HepG2 (cell line): ENCODE results near the gene ZNF618. TPM values are rescaled to one million over a fixed set of nuclear protein-coding genes. Genes with fewer than 3 reads are reported as not detected.

Source experiments
- ATAC-seq: fragments of 200-7000 bp; cut with Tn5 transposase; 3 replicates; pipeline ENCODE4 v1.9.1; 2020; ENCODE audit warnings: mild to moderate bottlenecking, moderate library complexity
- BruUV-seq: library from RNA; stranded (reverse); fragments of 400-500 nt; replicated peaks from 2 replicates; lab custom pipeline; 2021; lab: Mats Ljungman, UMichigan
- CTCF ChIA-PET: fragments of 300-600 bp; formaldehyde crosslinking; extraction: SDS; loops from one replicate; lab custom pipeline; 2021; ENCODE audit warnings: low total read pairs, inconsistent platforms, low intra/inter-chr PET ratio; lab: Yijun Ruan, JAX
- POLR2A ChIA-PET: fragments of 350-600 bp; sonication (Branson Sonifier 250); formaldehyde crosslinking; loops from one replicate; lab custom pipeline; 2020; ENCODE audit warnings: antibody characterized with exemption, inconsistent platforms; lab: Yijun Ruan, JAX
- DNase-seq: peaks from one replicate; pipeline ENCODE4 v3.0.0-alpha.2; 2015; ENCODE audit warnings: low spot score
- FAIRE-seq: peaks from 3 replicates; lab custom pipeline; 2011; peaks lifted over from hg19 to GRCh38; lab: Jason Lieb, UNC
- H2AFZ ChIP-seq: one replicate; pipeline ENCODE4 v1.6.1; 2011; ENCODE audit warnings: low read length, inconsistent platforms
- H3K27ac ChIP-seq: fragments of 300-600 bp; 3 replicates; pipeline ENCODE4 v1.8.0; 2011; ENCODE audit warnings: mixed run types, mild to moderate bottlenecking, mixed read lengths, low read length, inconsistent platforms; ENCODE audit not compliant: insufficient read depth; ENCODE audit errors: extremely low read length
- H3K27me3 ChIP-seq, 2 experiments: fragments of 200-600 bp in 1 of 2; 2 replicates in 1 of 2; 3 replicates in 1 of 2; pipeline versions ENCODE4 v1.6.0 to v1.8.0; 2011; ENCODE audit warnings: low read length in 2 of 2, mild to moderate bottlenecking in 2 of 2, moderate library complexity in 2 of 2, inconsistent platforms in 1 of 2; ENCODE audit not compliant: insufficient read depth in 2 of 2, control insufficient read depth in 1 of 2
- H3K36me3 ChIP-seq, 2 experiments: fragments of 200-600 bp in 1 of 2; replicated peaks in 1 of 2; 2 replicates in 1 of 2; 3 replicates in 1 of 2; pipeline versions ENCODE4 v1.5.1 to v1.8.0; 2011; ENCODE audit warnings: low read length in 2 of 2, inconsistent platforms in 1 of 2; ENCODE audit not compliant: insufficient read depth in 2 of 2, control insufficient read depth in 1 of 2
- H3K4me1 ChIP-seq: 2 replicates; pipeline ENCODE4 v1.5.1; 2012; ENCODE audit warnings: low read length, inconsistent platforms; ENCODE audit not compliant: insufficient read depth
- H3K4me2 ChIP-seq: 2 replicates; pipeline ENCODE4 v1.6.0; 2011; ENCODE audit warnings: low read depth, low read length, inconsistent platforms
- H3K4me3 ChIP-seq, 3 experiments: fragments of 200-600 bp in 1 of 3; sonication (generic), shearing (Covaris generic) in 1 of 3; replicated peaks in 1 of 3; 2 replicates each; pipeline ENCODE4 v1.5.1; 2011 to 2016; ENCODE audit warnings: low read length in 3 of 3, inconsistent platforms in 2 of 3, low read depth in 2 of 3, mild to moderate bottlenecking in 2 of 3, control low read depth in 1 of 3, mixed read lengths in 1 of 3; ENCODE audit not compliant: insufficient read depth in 1 of 3
- H3K79me2 ChIP-seq: one replicate; pipeline ENCODE4 v1.6.1; 2011; ENCODE audit warnings: low read length, inconsistent platforms; ENCODE audit not compliant: insufficient read depth
- H3K9ac ChIP-seq: 2 replicates; pipeline ENCODE4 v1.6.0; 2011; ENCODE audit warnings: mild to moderate bottlenecking, low read depth, low read length, inconsistent platforms; ENCODE audit not compliant: insufficient read depth
- H3K9me3 ChIP-seq: 2 replicates; pipeline ENCODE4 v1.5.1; 2012; ENCODE audit warnings: mild to moderate bottlenecking, low read length
- H4K20me1 ChIP-seq: 2 replicates; pipeline ENCODE4 v1.6.0; 2011; ENCODE audit warnings: inconsistent platforms, mild to moderate bottlenecking, low read length, moderate library complexity; ENCODE audit not compliant: insufficient read depth
- AKAP8 ChIP-seq: sonication (generic); formaldehyde crosslinking; IDR thresholded peaks from 2 replicates; pipeline ENCODE4 v1.5.1; 2020; ENCODE audit warnings: mild to moderate bottlenecking, missing genetic modification reagents
- ERF ChIP-seq: IDR thresholded peaks from 2 replicates; pipeline ENCODE4 v1.6.1; 2018; ENCODE audit warnings: missing biosample characterization, missing genetic modification reagents
- FLYWCH1 ChIP-seq: sonication (generic); formaldehyde crosslinking; IDR thresholded peaks from 2 replicates; pipeline ENCODE4 v1.8.1; 2023; ENCODE audit warnings: mild to moderate bottlenecking, missing genetic modification reagents
- GATAD1 ChIP-seq: IDR thresholded peaks from 2 replicates; pipeline ENCODE4 v1.6.1; 2016; ENCODE audit warnings: missing genetic modification reagents, missing compliant biosample characterization
- KLF16 ChIP-seq, 2 experiments: sonication (generic) in 1 of 2; formaldehyde crosslinking in 1 of 2; IDR thresholded peaks; 2 replicates each; pipeline versions ENCODE4 v1.6.1 to v1.8.0; 2016 to 2023; ENCODE audit warnings: missing genetic modification reagents in 2 of 2, missing compliant biosample characterization in 1 of 2
- MTF1 ChIP-seq: sonication (generic); formaldehyde crosslinking; IDR thresholded peaks from 2 replicates; pipeline ENCODE4 v1.5.0; 2020; ENCODE audit warnings: missing genetic modification reagents
- PHF5A ChIP-seq: IDR thresholded peaks from one replicate; pipeline ENCODE4 v1.6.1; 2018; ENCODE audit warnings: low read depth, missing genetic modification reagents; ENCODE audit not compliant: unreplicated experiment
- ZNF296 ChIP-seq: sonication (generic); formaldehyde crosslinking; conservative IDR thresholded peaks from 2 replicates; pipeline ENCODE4 v1.5.0; 2020; ENCODE audit warnings: mild to moderate bottlenecking, missing genetic modification reagents
- ZNF446 ChIP-seq: sonication (generic); formaldehyde crosslinking; IDR thresholded peaks from 2 replicates; pipeline ENCODE4 v1.5.0; 2020; ENCODE audit warnings: mild to moderate bottlenecking, missing genetic modification reagents
- ZNF530 ChIP-seq: sonication (generic); formaldehyde crosslinking; IDR thresholded peaks from 2 replicates; pipeline ENCODE4 v1.5.0; 2020; ENCODE audit warnings: low read depth, mild to moderate bottlenecking, missing genetic modification reagents
- ZNF570 ChIP-seq: sonication (generic); formaldehyde crosslinking; IDR thresholded peaks from 2 replicates; pipeline ENCODE4 v1.4.0; 2020; ENCODE audit warnings: mild to moderate bottlenecking, missing genetic modification reagents, borderline replicate concordance
- ZNF891 ChIP-seq: sonication (generic); formaldehyde crosslinking; IDR thresholded peaks from 2 replicates; pipeline ENCODE4 v1.5.0; 2020; ENCODE audit warnings: mild to moderate bottlenecking, missing genetic modification reagents
- WGBS: methylation state at CpG from one replicate; pipeline ENCODE4 v1.1.6; 2017; ENCODE audit warnings: low lambda C conversion rate; 5-methylcytosine and 5-hydroxymethylcytosine counted together
- in situ Hi-C: cut with HindIII; loops from 2 replicates; pipeline ENCODE4 v1.10.0; 2017; ENCODE audit warnings: low pct_unique_long_range_greater_than_20kb; ENCODE audit not compliant: extremely low pct_ligation_motif_present
- intact Hi-C: fragments of 100-400 bp; cut with micrococcal nuclease; formaldehyde crosslinking; loops from one replicate; pipeline ENCODE4 v1.10.0; 2022; ENCODE audit not compliant: unreplicated experiment
- polyA plus RNA-seq, 8 experiments: library from polyadenylated mRNA; depleted of rRNA in 3 of 8; stranded (reverse) in 7 of 8; unstranded in 1 of 8; fragments of >200 nt; fragmentation: Illumina TruSeq in 4 of 8; extraction: Trizol in 4 of 8; gene quantifications; 2 replicates each; pipeline versions ENCODE4 v1.2.1 to v1.2.3, GENCODE V29; 2011 to 2016; ENCODE audit warnings: low read depth in 4 of 8, missing spikeins in 1 of 8, mixed read lengths in 1 of 8; ENCODE audit not compliant: insufficient read depth in 1 of 8
- total RNA-seq, 5 experiments: library from RNA; depleted of rRNA; stranded (reverse); fragments of >200 nt; fragmentation: Illumina TruSeq; extraction: Trizol; gene quantifications; 2 replicates each; pipeline ENCODE4 v1.2.3, GENCODE V29; 2016; ENCODE audit warnings: low read depth in 1 of 5
- TF ChIP-seq, protein P1 (sequence below): sonication (generic); formaldehyde crosslinking; IDR thresholded peaks from 2 replicates; pipeline ENCODE4 v1.5.0; 2020; ENCODE audit warnings: missing genetic modification reagents, mild to moderate bottlenecking, borderline replicate concordance
- TF ChIP-seq, protein P2 (sequence below): sonication (generic); formaldehyde crosslinking; IDR thresholded peaks from 2 replicates; pipeline ENCODE4 v1.5.1; 2020; ENCODE audit warnings: mild to moderate bottlenecking, missing genetic modification reagents, borderline replicate concordance

Gene ZNF618
- total and polyA plus RNA-seq, 2 of the 13 experiments (the other 11 are each of a cell fraction or from before 2014, with no cell fraction given), result 0.07 TPM

DNA sequence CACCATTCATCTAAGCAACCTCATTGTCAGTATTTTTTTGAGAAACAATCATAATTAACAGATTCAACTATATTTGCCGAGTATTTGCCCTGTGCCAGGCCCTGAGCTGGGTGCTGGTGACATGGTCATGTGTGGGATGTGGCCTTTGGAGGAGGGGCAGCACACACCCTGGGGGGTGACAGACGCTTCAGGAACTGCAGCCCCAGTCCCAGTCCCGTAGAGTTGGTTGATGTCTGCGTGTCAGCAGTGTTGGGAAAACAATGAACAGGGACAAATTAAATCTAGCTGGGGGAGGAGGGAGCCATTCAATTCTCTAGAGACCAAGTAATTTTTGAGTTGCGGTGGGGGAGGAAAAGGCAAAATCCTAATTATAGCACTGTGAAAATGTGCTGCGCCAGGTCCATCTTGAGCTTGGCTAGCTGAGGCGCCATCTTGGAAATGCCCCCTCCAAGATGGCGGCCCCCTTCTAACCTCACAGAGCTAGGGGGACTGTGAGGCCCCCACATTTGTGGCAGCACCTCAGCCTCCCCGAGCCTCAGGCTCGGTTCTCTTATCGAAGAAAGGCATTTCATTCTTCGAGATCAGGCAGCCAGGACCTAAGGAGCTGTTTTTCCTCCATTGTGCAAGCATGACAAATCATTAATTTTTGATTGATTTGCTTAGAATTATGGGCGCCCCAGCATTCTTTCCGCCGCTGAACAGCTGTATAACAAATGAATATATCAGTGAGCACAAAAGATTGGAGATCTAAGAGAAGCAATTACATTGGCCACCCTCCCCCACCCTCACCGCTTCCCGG lies 87.8 kb downstream of the ZNF618 start:
- no peak overlapping the region for H3K4me3 ChIP-seq
- in situ Hi-C loops, result no loop called here
- FAIRE-seq (no peak), DNase-seq (no peak), ATAC-seq (no peak)
- WGBS, result 67% methylated on average over 17 of the region's 17 CpGs
- BruUV-seq, result no TSS peak
- H3K9me3 ChIP-seq, result no peaks in the 10 kb centered on the region
- POLR2A ChIA-PET, result no interaction called here
- H3K4me1 ChIP-seq, result peaks cover 19% of the 10 kb centered on the region
- no peak overlapping the region for H3K4me2 ChIP-seq
- no peaks in the 10 kb centered on the region for H3K79me2 ChIP-seq
- intact Hi-C loops, result loop anchor here (10.0 kb wide), 1 partner anchor 61 kb away; no protein-coding TSS in a partner anchor
- H4K20me1 ChIP-seq, result no peaks in the 10 kb centered on the region
- H3K27ac ChIP-seq, result no peak overlapping the region
- no peak overlapping the region for H2AFZ ChIP-seq
- H3K27me3 ChIP-seq, result peaks cover 0 to 7% of the 10 kb centered on the region in 2 experiments; a peak in 1 of 5 replicates
- no peak overlapping the region for H3K9ac ChIP-seq
- CTCF ChIA-PET, result no interaction called here
- H3K36me3 ChIP-seq, result no peaks in the 10 kb centered on the region
- TF ChIP-seq ZNF446 (CRISPR knock-in tag) (no peak), MTF1 (CRISPR knock-in tag) (no peak), ZNF530 (CRISPR knock-in tag) (no peak), ZNF296 (no peak), ZNF891 (CRISPR knock-in tag) (no peak), FLYWCH1 (CRISPR knock-in tag) (no peak), GATAD1 (CRISPR knock-in tag) (no peak), ERF (CRISPR knock-in tag) (no peak), ZNF570 (no peak), AKAP8 (CRISPR knock-in tag) (no peak), KLF16 (CRISPR knock-in tag; IDR thresholded peaks at IDR 0.05) (no peak), PHF5A (CRISPR knock-in tag) (no peak)
- TF ChIP-seq, protein P1, sequence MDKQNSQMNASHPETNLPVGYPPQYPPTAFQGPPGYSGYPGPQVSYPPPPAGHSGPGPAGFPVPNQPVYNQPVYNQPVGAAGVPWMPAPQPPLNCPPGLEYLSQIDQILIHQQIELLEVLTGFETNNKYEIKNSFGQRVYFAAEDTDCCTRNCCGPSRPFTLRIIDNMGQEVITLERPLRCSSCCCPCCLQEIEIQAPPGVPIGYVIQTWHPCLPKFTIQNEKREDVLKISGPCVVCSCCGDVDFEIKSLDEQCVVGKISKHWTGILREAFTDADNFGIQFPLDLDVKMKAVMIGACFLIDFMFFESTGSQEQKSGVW (CRISPR knock-in tag), result no peak
- TF ChIP-seq, protein P2, sequence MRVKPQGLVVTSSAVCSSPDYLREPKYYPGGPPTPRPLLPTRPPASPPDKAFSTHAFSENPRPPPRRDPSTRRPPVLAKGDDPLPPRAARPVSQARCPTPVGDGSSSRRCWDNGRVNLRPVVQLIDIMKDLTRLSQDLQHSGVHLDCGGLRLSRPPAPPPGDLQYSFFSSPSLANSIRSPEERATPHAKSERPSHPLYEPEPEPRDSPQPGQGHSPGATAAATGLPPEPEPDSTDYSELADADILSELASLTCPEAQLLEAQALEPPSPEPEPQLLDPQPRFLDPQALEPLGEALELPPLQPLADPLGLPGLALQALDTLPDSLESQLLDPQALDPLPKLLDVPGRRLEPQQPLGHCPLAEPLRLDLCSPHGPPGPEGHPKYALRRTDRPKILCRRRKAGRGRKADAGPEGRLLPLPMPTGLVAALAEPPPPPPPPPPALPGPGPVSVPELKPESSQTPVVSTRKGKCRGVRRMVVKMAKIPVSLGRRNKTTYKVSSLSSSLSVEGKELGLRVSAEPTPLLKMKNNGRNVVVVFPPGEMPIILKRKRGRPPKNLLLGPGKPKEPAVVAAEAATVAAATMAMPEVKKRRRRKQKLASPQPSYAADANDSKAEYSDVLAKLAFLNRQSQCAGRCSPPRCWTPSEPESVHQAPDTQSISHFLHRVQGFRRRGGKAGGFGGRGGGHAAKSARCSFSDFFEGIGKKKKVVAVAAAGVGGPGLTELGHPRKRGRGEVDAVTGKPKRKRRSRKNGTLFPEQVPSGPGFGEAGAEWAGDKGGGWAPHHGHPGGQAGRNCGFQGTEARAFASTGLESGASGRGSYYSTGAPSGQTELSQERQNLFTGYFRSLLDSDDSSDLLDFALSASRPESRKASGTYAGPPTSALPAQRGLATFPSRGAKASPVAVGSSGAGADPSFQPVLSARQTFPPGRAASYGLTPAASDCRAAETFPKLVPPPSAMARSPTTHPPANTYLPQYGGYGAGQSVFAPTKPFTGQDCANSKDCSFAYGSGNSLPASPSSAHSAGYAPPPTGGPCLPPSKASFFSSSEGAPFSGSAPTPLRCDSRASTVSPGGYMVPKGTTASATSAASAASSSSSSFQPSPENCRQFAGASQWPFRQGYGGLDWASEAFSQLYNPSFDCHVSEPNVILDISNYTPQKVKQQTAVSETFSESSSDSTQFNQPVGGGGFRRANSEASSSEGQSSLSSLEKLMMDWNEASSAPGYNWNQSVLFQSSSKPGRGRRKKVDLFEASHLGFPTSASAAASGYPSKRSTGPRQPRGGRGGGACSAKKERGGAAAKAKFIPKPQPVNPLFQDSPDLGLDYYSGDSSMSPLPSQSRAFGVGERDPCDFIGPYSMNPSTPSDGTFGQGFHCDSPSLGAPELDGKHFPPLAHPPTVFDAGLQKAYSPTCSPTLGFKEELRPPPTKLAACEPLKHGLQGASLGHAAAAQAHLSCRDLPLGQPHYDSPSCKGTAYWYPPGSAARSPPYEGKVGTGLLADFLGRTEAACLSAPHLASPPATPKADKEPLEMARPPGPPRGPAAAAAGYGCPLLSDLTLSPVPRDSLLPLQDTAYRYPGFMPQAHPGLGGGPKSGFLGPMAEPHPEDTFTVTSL, result no peak
